OCI-LY7 (cell line): ENCODE results near the gene SEMA3C. TPM values are rescaled to one million over a fixed set of nuclear protein-coding genes. Genes with fewer than 3 reads are reported as not detected.

Source experiments
- BruUV-seq: library from RNA; stranded (reverse); fragments of 400-500 nt; replicated peaks from 2 replicates; lab custom pipeline; 2021; lab: Mats Ljungman, UMichigan
- CTCF ChIA-PET: fragments of 300-600 bp; sonication (Branson Sonifier 250); formaldehyde crosslinking; loops from one replicate; lab custom pipeline; 2022; ENCODE audit warnings: antibody characterized with exemption; ENCODE audit not compliant: unreplicated experiment; lab: Charles Lee
- POLR2A ChIA-PET: fragments of 300-600 bp; sonication (Branson Sonifier 250); formaldehyde crosslinking; loops from one replicate; lab custom pipeline; 2022; ENCODE audit warnings: antibody characterized with exemption; lab: Charles Lee
- DNase-seq: peaks from one replicate; pipeline ENCODE4 v3.0.0-alpha.2; 2015; ENCODE audit warnings: low spot score
- H2AFZ ChIP-seq: fragments of 200-600 bp; sonication (generic), shearing (Covaris generic); 2 replicates; pipeline ENCODE4 v1.6.1; 2014; ENCODE audit warnings: mild to moderate bottlenecking, antibody characterized with exemption, low read length, moderate library complexity
- H3K27ac ChIP-seq: fragments of 200-600 bp; sonication (generic); 2 replicates; pipeline ENCODE4 v1.5.1; 2014; ENCODE audit warnings: mixed run types, low read depth, mild to moderate bottlenecking, moderate library complexity, low read length, inconsistent platforms; ENCODE audit not compliant: poor library complexity, severe bottlenecking
- H3K36me3 ChIP-seq: fragments of 200-600 bp; sonication (generic); 2 replicates; pipeline ENCODE4 v1.6.1; 2014; ENCODE audit warnings: mild to moderate bottlenecking, antibody characterized with exemption, low read length, moderate library complexity, mixed read lengths; ENCODE audit not compliant: insufficient read depth
- H3K4me1 ChIP-seq: fragments of 200-600 bp; sonication (generic); 2 replicates; pipeline ENCODE4 v1.5.1; 2014; ENCODE audit warnings: mild to moderate bottlenecking, low read length; ENCODE audit not compliant: insufficient read depth, poor library complexity, severe bottlenecking
- H3K4me2 ChIP-seq: fragments of 200-600 bp; sonication (generic); 2 replicates; pipeline ENCODE4 v1.6.1; 2014; ENCODE audit warnings: mild to moderate bottlenecking, low read length
- H3K4me3 ChIP-seq: fragments of 200-600 bp; sonication (generic); 2 replicates; pipeline ENCODE4 v1.5.1; 2014; ENCODE audit warnings: mild to moderate bottlenecking, low read depth, low read length; ENCODE audit not compliant: poor library complexity, severe bottlenecking
- H3K79me2 ChIP-seq: fragments of 200-600 bp; sonication (generic); 2 replicates; pipeline ENCODE4 v1.6.1; 2016; ENCODE audit warnings: low read depth, mild to moderate bottlenecking, low read length, moderate library complexity, mixed read lengths; ENCODE audit not compliant: insufficient read depth
- H3K9me2 ChIP-seq: fragments of 200-600 bp; sonication (generic); 2 replicates; pipeline ENCODE4 v1.6.1; 2016; ENCODE audit warnings: mild to moderate bottlenecking, low read length, mixed read lengths; ENCODE audit not compliant: insufficient read depth
- H3K9me3 ChIP-seq: fragments of 200-600 bp; sonication (generic); 2 replicates; pipeline ENCODE4 v1.6.1; 2014; ENCODE audit warnings: mild to moderate bottlenecking, mixed run types, low read length, mixed read lengths
- H4K20me1 ChIP-seq: fragments of 200-600 bp; sonication (generic); 2 replicates; pipeline ENCODE4 v1.6.1; 2014; ENCODE audit warnings: mild to moderate bottlenecking, antibody characterized with exemption, low read length, moderate library complexity, mixed read lengths; ENCODE audit not compliant: insufficient read depth
- CTCF ChIP-seq: fragments of 200-600 bp; sonication (generic); conservative IDR thresholded peaks from 2 replicates; pipeline ENCODE4 v1.5.1; 2014; ENCODE audit warnings: mild to moderate bottlenecking, antibody characterized with exemption, low read length, moderate library complexity, mixed read lengths
- EZH2phosphoT487 ChIP-seq: fragments of 200-600 bp; sonication (generic); IDR thresholded peaks from 2 replicates; pipeline ENCODE4 v1.6.1; 2018; ENCODE audit warnings: low read depth, borderline replicate concordance, mild to moderate bottlenecking, mixed run types, antibody characterized with exemption, low read length, moderate library complexity, mixed read lengths
- intact Hi-C: fragments of 100-400 bp; cut with micrococcal nuclease; formaldehyde crosslinking; loops from one replicate; pipeline ENCODE4 v1.10.0; 2022; ENCODE audit not compliant: unreplicated experiment
- total RNA-seq, 2 experiments: library from RNA; depleted of rRNA in 1 of 2; stranded (reverse); fragments of >200 nt in 1 of 2; shearing (Covaris generic) in 1 of 2; gene quantifications; 2 replicates each; pipeline ENCODE4 v1.2.3, GENCODE V29; 2014 to 2022

The SEMA3C gene
- total RNA-seq, 2 experiments from 2014 or later: not detected

- Histone ChIP-seq H3K9me2 (no peaks in the 10 kb centered on the region), H3K4me1 (no peaks in the 10 kb centered on the region), H3K79me2 (no peaks in the 10 kb centered on the region), H3K4me3 (no peak overlapping the region), H4K20me1 (no peaks in the 10 kb centered on the region), H3K27ac (no peak overlapping the region), H3K9me3 (no peaks in the 10 kb centered on the region), H3K4me2 (no peak overlapping the region), H3K36me3 (no peaks in the 10 kb centered on the region), H2AFZ (no peak overlapping the region)
- no TSS peak for BruUV-seq
- TF ChIP-seq EZH2phosphoT487 (no peak), CTCF (no peak)
- ChIA-PET CTCF (no interaction called here), POLR2A (no interaction called here)
- no peak for DNase-seq
- intact Hi-C loops: no loop called here
Observed at GRCh38 chr7:80827239-80827633, 91.6 kb downstream of the SEMA3C start.

GRCh38 chr7:80826520-80827238, 92.2 kb downstream of the SEMA3C start:
- no peaks in the 10 kb centered on the region for H3K36me3 ChIP-seq
- H3K27ac ChIP-seq: no peak overlapping the region
- H3K9me2 ChIP-seq: no peaks in the 10 kb centered on the region
- no peak overlapping the region for H2AFZ ChIP-seq
- H3K79me2 ChIP-seq: no peaks in the 10 kb centered on the region
- no peaks in the 10 kb centered on the region for H3K9me3 ChIP-seq
- POLR2A ChIA-PET: no interaction called here
- H3K4me1 ChIP-seq: no peaks in the 10 kb centered on the region
- no peak for DNase-seq
- no peaks in the 10 kb centered on the region for H4K20me1 ChIP-seq
- no peak for TF ChIP-seq EZH2phosphoT487
- TF ChIP-seq CTCF: no peak
- H3K4me2 ChIP-seq: no peak overlapping the region
- intact Hi-C loops: no loop called here
- CTCF ChIA-PET: no interaction called here
- BruUV-seq: no TSS peak
- H3K4me3 ChIP-seq: no peak overlapping the region

- Histone ChIP-seq H3K36me3 (no peaks in the 10 kb centered on the region), H3K4me3 (no peak overlapping the region), H3K9me3 (no peaks in the 10 kb centered on the region), H3K4me1 (no peaks in the 10 kb centered on the region), H3K4me2 (no peak overlapping the region), H2AFZ (no peak overlapping the region), H3K9me2 (no peaks in the 10 kb centered on the region), H3K27ac (no peak overlapping the region), H4K20me1 (no peaks in the 10 kb centered on the region), H3K79me2 (no peaks in the 10 kb centered on the region)
- no TSS peak for BruUV-seq
- TF ChIP-seq EZH2phosphoT487 (no peak), CTCF (no peak)
- ChIA-PET CTCF (no interaction called here), POLR2A (no interaction called here)
- intact Hi-C loops: no loop called here
- DNase-seq: no peak
Observed at GRCh38 chr7:80825499-80825898, 93.4 kb downstream of the SEMA3C start.
